Activated gamma-delta T cell treated with Interleukin-2 at 50 U/mL for 16 hours (primary cell): ENCODE results near the gene STYXL2.

Experiments
- DNase-seq: peaks from one replicate; pipeline ENCODE4 v3.0.0-alpha.2; 2020

Gene STYXL2

DNA sequence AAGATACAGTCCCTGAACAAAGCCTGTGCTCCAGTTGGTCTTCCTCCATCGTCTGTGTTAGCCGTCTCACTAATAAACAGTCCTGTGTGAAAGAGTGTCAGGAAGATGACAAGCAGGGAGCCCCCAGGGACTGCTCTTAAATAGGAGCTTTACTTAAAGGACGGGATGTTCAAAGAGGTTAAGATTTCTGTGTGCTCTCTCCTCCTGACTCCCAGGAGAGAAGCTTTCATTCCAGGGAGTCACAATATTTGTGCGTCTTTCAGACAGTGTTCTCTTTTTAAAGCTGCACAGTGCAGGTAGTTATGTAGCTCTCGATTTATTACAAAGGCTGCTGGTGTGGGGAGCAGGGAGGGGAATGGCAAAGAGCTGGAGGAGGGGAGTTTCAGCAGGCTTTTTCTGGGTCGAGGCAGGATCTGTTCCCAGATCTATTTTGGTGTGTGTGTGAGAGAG, 43.5 kb downstream of the STYXL2 start:
- no peak for DNase-seq

DNA sequence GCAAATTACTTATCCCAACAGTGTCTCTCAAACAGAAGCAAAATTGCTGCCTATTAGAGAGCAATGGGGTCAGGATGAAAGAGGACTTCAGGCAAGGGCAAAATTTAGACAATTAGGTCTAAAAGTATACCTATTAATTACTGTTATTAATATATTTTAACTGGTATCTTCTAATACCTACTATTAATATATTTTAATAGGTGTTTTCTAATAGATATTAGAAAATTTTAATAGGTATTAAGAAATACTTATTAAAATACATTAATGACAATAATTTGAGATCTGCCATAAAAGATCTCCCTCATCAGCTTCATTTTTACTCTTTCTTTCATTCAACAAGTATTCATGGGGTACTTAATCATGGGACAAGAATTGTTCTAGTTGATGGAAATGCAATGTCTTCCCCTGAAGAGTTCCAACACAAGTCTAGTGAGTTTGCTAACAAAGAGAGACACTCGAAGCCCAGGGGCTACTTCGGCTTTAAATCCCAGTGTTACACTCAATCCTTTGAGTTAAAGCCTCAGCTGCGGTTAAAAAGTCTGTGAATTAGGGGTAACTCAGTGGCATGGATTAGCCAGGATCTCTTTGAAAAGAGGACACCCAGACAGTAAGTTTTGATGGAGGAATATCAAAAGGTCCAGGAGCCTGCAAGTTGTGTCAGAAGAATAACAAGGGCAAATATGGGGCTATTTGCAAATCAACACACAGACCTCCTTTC, 44.1 kb downstream of the STYXL2 start:
- no peak for DNase-seq

DNA sequence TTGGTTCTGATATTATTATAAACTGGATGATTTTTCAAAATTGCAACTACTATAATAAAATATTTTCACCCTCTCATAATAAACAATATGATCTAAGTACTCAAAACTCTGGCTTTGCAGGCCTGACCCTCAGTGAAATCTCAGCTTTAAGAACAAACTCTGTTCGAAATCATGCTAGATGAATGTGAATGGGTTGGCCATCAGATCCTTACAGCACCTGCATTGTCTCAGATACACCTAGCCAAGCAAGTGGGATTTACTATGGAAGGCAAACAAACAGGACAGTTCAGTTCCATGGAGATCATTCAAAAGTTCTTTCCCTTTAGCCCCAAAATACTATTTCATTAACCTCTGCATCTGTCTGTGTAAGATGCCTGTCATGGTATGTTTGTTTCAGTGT, 44.8 kb downstream of the STYXL2 start:
- DNase-seq = no peak

DNA sequence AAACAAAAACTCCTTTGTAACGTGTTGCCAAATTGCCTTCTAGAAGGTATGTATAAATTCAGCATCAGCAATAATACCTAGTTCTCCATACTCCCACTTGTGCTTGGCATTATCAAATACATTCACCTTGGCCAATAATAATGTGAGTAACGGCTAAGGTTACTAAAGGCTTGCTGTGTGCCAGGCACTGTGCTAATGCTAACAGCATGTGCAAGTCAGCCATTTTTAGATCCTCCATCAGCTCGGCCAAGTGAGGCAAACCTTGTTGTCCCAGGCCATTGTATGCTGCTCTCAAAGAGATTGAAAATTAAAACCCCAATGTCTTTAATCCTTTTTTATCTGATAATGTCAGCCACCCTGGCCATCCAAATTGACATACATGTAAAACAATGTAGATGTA, 48.1 kb downstream of the STYXL2 start:
- no peak for DNase-seq
